HG03469 (cell line): Measurements from ENCODE around the gene FGGY.

ENCODE experiments used
- ATAC-seq: cut with Tn5 transposase; IDR thresholded peaks from one replicate; pipeline ENCODE4 v1.9.1; 2021; ENCODE audit warnings: mild to moderate bottlenecking, moderate library complexity, moderate number of reproducible peaks; ENCODE audit not compliant: unreplicated experiment

Gene FGGY

DNA sequence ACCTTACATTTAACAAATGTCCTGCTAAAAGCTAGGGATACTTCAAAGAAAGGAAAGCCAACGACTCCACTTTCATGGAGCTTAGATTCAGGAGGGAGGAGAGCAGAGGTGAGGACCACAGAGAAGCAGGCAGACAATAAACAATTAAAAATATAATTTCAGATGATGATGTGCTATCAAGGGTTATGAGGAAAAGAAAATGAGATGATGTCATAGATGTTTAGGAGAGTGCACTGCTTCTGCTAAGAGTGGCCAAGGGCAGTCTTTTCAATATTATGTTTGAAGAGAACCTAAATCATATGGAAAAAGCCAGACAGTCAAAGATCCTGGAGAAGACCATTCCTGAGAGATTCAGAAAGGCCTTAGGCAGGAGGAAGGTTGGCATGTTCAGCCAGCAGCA is 451.2 kb downstream of the FGGY start:
- no peak for ATAC-seq

DNA sequence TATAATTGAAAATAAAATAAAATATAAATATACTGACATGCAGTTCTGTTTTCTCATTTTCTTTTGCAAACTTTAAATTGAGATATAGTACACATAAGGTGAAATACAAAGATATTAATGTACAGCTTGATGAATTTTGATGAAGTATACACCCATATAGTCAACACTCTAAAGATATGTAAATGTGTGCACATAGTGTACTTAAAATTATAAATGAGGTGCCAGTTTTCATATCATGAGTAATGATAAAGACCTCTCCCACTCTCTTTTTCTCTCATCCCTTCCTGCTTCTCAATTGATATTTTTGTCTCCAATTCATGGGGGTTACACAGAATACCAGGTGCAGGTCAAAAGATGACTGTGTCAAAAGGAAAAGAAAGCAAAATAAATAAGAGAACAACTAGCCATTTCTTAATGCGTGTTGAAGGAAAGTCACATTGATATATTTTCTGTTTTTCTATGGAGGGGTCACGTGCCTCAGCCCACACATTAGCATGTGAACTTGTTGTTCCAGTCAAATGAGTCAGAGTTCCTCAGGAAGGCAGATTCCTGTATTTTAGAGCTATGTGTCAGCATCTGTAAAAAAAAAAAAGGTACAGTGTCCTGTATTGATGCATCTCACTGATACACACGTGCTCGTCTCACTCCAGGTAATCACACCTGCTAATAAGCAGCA is 453.6 kb downstream of the FGGY start:
- no peak for ATAC-seq

DNA sequence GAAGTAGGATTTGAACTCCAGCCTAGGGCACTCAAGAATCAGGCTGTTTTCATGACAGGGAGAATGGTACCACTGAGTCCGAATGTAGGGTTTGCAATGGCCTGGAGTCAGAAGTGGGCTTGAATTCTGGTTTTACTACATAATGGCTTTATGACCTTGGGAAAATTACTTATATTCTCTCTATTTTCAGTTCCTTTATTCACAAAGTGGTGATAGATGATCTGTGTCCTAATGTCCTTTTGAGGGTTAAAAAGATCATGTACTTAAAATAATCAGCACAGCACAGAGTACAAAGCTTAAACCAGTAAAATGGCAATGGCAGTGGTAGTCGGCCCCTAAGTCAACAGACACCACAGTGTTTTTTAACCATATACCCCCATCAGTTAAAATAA is 454.1 kb downstream of the FGGY start:
- no peak for ATAC-seq

DNA sequence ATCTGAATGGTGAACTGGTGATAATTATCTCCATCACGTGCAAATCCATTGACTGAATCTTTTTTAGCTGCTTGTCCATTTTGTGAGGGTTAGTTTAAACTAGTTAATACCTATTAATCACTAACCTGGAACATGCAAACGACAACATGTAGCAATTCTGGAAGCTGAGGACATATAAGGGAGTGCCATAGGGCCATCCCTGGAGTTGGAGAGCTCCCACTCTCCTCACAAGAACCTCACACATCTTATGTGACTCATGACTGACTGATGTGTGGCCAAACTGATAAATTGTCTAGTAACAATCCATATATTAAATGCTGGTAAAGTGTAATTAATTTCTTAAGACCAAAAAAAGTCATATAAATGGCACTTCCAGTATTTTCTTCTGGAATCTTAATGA is 454.9 kb downstream of the FGGY start:
- no peak for ATAC-seq

DNA sequence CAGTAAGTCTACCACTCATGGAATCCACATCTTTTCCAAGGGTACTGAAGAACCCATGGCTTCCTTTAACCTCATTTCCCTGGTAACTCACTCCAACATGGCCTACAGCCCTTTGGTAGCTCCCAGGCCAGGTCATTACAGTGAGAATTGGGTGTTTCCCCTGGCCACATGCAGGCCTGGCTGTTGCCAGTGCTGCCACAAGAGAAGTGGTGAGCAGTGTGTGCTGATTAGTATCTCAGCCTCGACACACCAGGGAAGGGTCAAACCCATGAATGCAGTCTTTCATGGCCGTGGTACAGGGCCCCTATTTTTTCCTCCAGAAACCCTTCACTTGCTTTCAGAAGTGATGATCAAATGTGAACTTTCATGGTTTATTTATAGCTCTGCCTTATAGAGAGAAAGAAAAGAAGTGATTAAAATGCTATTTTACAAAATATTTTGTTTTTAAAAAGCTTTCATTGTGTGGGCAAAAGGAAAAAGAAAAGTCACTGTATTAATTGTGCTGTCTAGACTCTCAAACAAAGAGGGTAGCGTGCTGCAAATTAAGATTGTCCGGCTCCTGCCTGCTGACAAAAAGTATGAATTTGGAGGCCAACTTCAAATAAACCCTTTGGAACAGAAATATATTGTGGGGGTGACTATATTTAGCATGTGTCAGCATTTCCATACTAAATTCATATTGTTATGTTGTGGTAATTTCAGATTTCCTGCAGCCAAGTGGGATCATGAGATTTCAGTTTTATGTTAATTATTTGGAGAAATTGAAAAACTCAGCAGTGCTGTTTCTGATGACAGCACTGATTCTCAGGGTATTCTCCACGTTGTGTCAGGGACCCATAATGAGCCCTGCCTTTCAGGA is 455.9 kb downstream of the FGGY start:
- peak; percentile 70 for ATAC-seq

DNA sequence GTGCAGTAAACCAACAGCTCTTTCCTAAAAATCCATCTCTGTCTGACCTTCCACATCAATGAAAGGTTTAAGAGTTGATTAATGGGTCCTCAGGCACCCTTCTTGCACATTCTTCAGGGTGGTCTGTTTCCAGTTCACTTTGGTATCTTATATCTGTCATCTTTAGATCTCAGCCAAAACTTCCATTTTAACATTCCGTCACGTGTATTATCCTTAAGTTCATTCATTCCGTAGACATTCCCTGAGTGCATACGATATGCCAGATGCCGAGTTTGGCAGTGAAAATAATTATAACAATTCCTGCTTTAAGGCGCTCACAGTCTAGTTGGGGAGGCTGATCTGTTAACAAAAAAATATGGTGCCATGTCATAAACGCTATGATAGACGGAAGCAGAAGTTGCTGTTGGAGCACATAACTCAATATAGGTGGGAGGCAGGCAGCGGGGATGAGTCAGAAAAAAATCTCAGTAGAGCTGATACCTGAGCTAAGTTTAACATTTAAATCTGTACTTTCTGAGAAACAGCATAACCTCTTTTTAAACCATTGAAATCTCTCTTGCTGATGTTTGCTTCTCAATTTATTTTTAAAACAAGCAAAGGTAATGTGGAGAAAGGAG is 458.3 kb downstream of the FGGY start:
- ATAC-seq = no peak

DNA sequence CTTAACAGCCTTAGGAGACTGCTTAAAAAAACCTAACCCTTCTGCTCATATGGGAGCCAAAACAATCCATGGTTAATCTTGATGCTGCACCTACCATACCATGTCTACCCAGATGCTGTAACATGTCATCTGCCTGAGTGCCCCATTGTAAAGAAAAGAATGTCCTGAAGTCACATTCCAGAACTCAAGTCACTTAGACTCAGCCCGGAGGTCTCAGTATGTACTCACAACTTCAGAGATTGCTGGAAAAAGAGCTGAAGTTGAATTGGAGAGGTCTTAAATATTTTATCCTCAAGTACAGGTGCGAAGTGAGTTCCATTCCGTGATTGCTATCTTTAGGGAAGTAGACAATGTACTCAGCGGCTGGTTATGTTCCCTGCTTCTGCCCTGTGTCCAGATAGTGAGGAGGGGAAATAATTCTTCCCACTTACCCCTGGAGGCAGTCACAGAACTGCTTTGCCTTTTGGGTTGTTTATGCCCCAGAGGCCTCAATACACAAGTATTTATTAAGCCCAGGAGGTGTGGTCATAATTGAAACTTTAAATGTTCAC is 460.4 kb downstream of the FGGY start:
- ATAC-seq = no peak

DNA sequence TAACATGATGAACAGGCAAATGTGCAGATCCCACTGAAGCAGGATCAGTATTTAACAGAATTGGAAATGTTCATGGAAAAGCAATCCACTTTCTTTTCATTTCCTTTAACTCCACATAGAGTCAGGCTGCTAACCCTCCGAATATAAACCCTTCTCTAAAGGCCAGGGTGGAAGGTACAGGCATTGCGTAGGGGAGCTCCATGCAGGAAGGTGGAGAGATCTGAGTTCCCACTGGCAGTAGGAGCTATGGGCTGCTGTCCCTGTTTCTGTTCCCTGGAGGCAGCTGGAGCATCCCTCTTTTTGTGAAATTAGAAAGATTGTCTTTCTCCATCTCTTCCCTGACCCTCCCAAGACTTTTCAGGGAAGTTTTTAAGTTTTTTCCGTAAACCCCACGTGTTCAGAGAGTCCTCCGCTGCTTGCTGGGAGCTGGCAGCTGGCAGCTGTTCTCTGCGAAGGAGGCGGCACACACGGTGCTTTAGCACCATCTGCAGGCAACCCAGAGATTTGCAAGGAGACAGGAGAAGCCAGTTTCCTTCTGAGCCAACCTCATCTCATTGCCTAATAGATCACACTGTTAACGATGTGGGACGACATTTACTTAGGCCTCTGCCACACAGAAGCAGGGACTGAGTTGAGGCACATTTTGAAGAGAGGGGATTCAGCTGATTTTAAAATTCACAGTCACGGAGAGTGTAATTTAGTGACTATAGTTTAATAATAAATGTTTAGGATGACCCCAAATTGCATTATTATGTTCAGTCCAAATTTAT is 462.4 kb downstream of the FGGY start:
- peak; percentile 75 for ATAC-seq

DNA sequence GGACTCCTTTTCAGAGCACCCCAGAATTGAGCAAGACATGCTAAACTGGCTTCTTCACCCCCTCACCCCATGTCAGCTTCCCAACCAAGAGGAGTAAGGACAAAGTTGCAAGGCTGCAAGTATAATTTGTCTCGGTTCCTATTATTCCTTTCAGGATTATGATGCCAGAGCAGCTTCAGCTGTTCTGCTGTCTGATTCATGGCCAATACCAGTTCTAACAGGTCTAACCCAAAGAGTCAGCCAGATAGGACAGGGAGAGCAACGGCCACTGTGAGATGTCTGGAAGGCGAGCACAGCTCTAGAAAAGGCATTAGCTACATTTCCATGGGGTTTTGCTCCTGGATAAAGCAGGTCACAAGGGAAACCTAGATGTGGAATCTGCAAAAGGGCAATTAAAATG is 464.5 kb downstream of the FGGY start:
- ATAC-seq = no peak

DNA sequence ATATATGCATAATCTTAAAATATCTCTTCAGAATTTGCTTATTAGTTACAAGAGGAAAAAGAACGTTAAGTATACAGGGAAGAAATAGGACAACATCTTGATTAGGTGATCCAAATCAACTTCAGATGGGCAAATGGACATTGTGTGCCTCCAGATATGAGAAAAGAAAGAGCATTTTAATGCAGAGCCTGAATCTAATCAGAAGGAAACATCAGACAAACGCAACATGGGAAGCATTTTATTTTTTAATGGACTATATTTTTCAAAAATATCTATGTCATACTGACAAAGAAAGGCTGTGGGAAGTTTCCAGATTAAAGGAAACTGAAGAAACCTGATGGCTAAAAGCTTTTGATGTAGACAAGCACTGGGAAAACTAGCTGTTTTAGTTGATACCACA is 466.5 kb downstream of the FGGY start:
- no peak for ATAC-seq

DNA sequence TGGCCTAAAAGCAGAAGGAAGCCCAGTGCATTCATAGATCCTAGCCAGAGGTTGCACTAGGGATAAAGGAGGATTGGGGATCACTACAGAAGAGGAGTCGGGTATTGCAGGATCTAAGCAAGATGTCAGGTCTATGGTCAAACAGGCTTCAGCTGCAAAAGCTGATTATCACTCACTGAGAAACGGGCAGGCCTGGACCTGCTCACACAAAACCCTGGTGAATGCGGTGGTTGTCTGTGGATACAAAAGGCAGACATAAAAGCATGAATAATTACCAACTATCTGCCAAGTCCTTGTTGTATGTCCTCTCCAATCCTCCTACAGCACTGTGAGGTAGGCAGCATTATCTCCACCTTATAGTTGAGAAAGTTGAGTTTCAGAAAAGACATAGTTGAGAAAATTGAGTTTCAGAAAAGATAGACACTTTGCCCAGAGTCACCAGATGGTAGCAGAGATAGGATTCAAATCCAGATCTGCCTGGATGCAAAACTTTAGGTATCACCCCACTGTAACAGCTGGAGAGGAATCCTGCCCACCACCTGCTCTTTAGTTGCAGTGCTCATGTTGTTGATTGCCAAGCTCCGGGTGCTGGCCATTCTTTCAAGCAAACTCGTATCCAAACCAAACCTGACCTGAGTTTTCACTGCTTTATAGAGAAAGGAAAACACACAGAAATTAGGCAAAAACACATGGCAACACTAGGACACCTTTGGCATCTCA is 468.3 kb downstream of the FGGY start:
- ATAC-seq = no peak

DNA sequence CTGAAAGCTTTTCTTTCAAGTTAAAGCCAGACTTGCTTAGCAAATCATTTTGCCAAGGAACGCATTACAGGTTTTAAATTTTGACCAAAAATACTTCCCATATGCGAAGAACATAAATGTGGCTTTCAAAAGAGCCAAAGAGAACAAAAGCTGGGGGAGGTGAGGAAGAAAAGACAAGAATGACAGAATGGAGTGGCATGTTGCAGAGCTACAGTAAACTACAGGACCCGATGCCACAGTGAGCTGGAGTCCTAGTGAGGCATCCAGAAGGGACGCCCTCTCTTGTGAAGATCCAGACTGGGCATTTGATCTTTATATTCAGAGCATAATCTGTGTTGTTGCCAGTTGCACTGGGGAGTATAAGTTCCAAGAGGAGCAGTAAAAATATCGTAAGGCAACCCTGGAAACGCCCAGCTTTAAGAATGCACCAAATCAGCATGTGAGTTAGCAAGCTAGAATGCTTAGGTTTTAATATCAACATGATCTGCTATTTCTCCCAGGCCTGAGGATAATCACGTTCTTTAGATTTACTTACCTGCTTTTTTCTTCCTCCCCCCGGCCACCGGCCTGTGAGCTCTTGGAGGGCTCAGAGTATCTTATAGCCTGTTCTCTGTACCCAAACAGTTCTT is 469.4 kb downstream of the FGGY start:
- ATAC-seq = no peak

DNA sequence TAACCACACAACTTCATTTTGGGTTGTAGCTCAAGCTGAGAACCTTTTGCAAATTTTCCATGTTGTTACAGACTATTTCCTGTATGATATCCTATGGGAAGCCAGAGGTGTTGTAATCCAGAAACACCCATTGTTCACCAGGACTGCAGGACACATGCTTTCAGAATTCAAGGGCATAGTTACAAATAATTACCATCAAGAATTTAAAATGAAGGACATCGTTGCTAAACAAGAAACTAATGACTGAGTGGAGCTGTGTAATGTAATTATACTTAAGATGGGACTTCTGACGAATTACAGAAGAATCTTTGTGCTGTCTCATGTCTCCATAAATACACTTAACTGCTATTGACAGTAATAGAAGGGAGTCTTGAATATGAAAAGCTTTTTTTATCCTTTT is 470.2 kb downstream of the FGGY start:
- ATAC-seq = no peak

DNA sequence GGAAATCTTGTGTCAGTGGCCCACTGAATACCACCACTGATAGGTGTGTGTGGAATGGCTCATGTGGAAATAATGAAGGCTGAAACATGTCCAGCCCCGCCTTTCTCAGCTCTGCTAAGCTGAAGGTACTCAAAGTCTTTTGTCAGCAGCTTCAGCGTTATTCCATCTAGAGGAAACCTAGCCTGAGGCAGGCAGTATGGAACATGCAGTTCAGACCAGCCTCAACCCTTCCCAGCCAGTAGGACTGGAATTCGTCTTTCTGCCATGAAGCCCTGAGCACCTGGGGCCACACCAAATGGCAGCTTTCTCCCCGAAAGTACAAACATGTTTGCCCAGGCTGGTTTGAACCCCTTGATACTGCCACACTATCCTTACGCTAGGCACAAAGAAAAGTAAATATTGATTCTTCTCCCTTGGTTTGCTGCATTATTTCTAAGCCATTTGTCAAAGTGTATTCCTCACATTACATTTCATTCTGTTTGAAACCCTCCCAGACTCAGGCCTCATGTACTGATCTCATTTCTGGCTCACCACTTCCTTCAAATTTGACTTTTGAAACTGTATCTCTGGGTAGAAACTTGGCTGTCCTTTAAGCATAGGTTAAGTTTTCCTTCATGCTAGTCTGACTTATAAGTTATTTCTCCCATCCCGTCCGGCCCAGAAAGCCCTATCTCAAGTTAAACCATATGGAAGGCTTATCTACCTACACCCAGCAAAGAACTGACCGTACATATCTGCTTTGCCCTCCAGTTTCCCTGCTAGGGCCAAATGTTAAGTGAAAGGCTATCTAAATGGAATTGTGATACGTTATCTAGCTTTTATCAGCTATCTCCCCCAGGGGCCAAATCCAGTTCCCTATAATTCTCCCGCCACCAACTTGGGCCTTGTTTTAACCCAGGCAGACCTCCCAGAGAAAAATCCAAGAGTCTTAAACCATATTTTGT is 472.2 kb downstream of the FGGY start:
- no peak for ATAC-seq

DNA sequence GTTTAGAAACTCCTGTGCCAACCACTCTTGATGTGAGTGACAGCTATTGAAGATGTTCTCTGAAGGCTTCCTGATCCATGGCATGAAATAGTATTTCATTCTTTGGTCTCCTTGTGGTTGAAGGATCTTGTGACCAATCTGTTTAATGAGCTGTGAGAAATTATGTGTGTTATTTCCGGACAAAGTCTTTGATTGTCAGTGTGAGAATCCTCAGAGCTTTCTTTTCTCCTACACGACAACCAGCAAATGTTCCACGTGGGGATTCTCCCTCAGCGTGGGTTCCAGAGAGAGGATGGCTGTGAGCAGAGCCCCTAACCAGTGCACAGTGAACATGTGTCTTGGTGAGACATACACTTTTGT is 472.8 kb downstream of the FGGY start:
- no peak for ATAC-seq

DNA sequence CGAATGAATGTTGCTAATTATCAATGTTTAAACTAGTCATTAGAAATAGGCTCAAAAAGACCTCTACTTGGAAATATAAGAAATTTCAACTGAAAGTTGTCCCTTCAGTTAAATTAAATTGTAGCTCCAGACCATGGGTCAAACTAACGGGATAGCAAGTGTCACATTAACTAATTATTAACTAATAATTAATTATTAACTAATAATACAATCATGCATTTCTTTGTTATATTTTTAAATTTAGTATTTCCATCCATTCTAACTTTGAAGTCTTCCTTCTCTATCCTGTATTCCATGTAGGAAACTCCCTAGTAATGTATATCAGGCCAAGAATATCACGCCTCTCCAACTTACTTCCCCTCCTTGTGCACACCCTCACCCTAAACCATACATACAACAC is 474.5 kb downstream of the FGGY start:
- no peak for ATAC-seq

DNA sequence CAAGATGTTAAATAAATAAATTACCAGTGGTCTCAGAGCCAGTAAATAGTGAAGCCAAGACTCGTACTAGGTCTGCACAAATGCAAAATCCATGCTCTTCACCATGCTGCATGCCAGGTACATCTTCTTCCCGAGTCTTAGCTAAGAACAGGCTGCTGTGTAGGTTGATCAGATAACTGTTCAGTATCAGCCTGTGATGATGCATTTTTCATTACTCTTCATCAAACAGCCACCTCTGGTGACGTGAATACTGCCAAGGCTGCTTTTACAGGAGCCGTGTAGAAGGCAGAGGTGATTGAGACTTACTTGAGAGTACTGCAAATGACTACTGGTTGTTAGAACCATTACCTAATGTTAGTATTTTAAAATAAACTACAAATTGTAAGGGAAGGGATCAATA is 478.6 kb downstream of the FGGY start:
- no peak for ATAC-seq

DNA sequence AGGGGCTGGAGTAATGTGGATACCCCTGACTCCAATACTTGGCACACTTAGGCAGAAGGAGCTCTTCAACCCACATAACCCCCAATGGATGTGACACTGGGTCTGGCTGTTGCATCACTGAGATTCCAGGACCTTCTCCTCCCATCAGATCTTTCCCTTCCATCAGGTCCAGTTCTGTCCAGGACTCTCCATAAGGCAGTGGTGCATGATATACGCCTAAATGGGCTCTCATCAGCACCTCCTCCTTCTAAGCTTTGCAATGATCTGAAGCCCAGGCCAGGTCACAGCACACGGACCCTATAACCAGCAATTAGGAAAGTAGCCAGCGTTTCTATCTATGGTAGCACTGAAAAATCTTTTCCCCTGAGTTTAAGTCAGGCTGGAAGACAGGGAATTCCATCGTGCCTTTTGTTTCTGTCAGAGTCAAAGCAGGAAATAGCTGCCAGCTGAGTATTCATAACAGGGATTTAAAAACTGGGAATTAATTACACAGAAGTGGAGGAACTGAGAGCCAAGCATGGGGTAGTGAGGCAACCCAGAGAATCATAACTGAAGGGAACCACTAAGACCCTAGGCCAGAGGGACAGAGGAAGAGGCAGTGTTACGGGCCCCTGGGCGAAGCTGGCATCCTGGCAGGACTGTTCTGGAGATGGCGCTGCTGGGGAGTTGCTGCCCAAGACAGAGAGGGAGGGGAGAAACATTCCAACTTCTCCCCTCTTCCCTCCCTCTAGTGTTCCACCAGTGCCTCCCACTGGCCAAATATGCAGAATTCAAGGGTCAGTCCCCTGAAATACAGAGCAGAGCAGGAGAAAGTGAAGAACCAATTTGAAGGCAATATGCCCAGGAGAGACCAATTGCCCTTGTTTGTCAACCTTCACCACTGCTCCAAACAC is 480.3 kb downstream of the FGGY start:
- ATAC-seq = no peak
